OCI-LY1 (cell line): ENCODE results near the gene NOL8.

ENCODE experiments used
- EZH2 ChIP-seq: fragments of 200-600 bp; sonication (generic), shearing (Covaris generic); IDR thresholded peaks from 2 replicates; pipeline ENCODE4 v1.8.0; 2017; ENCODE audit warnings: borderline replicate concordance, mixed run types, mild to moderate bottlenecking, antibody characterized with exemption, low read length, moderate library complexity, mixed read lengths
- TF ChIP-seq, protein P1 (sequence below): fragments of 200-600 bp; sonication (generic), shearing (Covaris generic); IDR thresholded peaks from 2 replicates; pipeline ENCODE4 v1.5.1; 2017; ENCODE audit warnings: mild to moderate bottlenecking, antibody characterized with exemption, low read length, moderate library complexity, mixed read lengths

DNA sequence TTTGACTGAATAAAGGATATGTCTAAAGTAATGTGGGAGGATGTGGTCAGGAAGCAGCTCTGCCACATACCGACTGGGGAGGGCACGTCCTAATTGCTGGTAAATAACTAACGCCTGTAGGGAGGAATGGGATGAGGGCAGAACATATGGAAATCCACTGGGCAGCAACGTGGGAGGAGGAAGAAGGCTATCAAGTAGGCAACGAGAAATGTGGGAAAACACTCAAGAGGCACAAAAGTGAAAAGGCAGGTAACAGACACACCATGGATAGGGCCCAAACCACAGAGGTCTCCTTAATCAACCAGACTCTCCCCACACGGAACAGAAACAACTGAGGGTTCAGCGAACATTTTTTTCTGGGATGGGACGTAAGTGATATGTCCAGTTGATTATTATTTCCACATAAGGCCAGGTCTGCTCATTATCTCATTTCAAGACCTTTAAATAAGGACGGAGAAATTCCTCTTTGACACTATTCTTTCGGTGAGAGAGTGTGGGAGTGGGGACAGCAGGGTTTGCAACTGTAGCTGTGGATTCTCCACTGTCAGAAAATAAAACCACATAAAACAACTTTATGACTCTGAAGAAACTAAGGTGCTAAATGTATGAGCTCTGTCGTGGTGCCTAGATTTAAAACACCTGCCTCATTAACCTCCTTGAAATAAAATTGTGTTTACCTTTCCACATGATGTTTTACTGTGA lies 48.7 kb downstream of the NOL8 start:
- no peak for TF ChIP-seq EZH2
- TF ChIP-seq, protein P1, sequence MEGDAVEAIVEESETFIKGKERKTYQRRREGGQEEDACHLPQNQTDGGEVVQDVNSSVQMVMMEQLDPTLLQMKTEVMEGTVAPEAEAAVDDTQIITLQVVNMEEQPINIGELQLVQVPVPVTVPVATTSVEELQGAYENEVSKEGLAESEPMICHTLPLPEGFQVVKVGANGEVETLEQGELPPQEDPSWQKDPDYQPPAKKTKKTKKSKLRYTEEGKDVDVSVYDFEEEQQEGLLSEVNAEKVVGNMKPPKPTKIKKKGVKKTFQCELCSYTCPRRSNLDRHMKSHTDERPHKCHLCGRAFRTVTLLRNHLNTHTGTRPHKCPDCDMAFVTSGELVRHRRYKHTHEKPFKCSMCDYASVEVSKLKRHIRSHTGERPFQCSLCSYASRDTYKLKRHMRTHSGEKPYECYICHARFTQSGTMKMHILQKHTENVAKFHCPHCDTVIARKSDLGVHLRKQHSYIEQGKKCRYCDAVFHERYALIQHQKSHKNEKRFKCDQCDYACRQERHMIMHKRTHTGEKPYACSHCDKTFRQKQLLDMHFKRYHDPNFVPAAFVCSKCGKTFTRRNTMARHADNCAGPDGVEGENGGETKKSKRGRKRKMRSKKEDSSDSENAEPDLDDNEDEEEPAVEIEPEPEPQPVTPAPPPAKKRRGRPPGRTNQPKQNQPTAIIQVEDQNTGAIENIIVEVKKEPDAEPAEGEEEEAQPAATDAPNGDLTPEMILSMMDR: no peak
